GM12872 (cell line): ENCODE data around the gene TLK1.

ENCODE experiments used
- TF ChIP-seq, protein P1 (sequence below): IDR thresholded peaks from 3 replicates; pipeline ENCODE4 v1.5.1; 2011; ENCODE audit warnings: low read depth, mild to moderate bottlenecking, low read length, moderate library complexity; ENCODE audit not compliant: insufficient read depth

TLK1 gene

GRCh38 chr2:171134624-171135230 lies 26.0 kb downstream of the TLK1 start:
- TF ChIP-seq, protein P1, sequence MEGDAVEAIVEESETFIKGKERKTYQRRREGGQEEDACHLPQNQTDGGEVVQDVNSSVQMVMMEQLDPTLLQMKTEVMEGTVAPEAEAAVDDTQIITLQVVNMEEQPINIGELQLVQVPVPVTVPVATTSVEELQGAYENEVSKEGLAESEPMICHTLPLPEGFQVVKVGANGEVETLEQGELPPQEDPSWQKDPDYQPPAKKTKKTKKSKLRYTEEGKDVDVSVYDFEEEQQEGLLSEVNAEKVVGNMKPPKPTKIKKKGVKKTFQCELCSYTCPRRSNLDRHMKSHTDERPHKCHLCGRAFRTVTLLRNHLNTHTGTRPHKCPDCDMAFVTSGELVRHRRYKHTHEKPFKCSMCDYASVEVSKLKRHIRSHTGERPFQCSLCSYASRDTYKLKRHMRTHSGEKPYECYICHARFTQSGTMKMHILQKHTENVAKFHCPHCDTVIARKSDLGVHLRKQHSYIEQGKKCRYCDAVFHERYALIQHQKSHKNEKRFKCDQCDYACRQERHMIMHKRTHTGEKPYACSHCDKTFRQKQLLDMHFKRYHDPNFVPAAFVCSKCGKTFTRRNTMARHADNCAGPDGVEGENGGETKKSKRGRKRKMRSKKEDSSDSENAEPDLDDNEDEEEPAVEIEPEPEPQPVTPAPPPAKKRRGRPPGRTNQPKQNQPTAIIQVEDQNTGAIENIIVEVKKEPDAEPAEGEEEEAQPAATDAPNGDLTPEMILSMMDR: no peak

DNA sequence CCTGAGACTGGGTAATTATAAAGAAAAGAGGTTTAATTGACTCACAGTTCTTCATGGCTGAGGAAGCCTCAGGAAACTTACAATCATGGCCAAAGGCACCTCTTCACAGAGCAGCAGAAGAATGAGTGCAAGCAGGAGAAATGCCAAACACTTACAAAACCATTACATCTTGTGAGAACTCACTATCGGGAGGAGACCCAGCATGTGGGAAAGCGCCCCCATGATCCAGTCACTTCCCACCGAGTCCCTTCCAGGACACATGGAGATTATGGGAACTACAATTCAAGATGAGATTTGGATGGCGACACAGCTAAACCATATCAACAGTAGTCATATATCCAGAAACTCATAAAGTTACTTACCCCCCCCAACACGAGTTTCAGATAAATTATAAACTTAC lies 28.6 kb downstream of the TLK1 start:
- TF ChIP-seq, protein P1: no peak

DNA sequence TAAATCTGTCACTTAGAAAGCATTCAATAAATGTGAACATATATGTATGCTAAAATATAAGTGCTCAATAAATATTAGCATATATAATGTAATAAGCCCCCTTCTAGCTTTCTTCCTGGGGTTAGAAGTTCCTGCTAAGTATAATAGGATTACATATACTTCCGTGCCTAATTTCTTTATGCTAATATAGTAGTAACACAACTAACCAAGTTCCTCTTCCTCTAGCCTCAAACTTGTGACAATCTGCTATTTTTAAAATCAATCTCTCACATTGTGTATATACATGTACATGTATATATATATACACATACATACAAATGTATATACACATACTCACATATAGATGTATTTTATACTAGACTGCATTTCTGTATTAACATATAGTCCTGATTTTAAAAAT lies 32.2 kb downstream of the TLK1 start:
- TF ChIP-seq, protein P1: no peak

GRCh38 chr2:171124541-171124940 lies 36.2 kb downstream of the TLK1 start:
- TF ChIP-seq, protein P1: no peak

GRCh38 chr2:171109571-171109970 lies 51.1 kb downstream of the TLK1 start:
- TF ChIP-seq, protein P1: no peak

GRCh38 chr2:171109020-171109419 lies 51.7 kb downstream of the TLK1 start:
- TF ChIP-seq, protein P1: no peak

DNA sequence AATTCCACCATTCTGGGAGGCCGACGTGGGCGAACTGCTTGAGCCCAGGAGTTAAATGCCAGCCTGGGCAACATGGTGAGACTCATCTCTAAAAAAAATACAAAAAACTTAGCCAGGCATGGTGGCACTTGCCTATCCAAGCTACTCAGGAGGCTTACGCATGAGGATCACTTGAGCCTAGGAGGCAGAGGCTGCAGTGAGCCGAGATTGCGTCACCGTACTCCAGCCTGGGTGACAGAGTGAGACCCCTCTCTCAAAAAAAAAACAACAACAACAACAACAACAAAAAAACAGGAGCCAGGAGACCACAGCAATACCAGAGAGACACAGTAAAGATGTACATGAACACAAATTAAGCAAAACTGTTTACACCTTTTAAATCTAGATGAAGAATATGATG lies 52.9 kb downstream of the TLK1 start:
- TF ChIP-seq, protein P1: no peak
